Panc1 (cell line): Measurements from ENCODE around the gene PDGFRA. TPM values are rescaled to one million over a fixed set of nuclear protein-coding genes. Genes with fewer than 3 reads are reported as not detected.

Experiments
- ATAC-seq: fragments of 200-7000 bp; cut with Tn5 transposase; 2 replicates; pipeline ENCODE4 v1.9.1; 2020; ENCODE audit warnings: mild to moderate bottlenecking, moderate library complexity
- BruUV-seq: library from RNA; stranded (reverse); fragments of 400-500 nt; replicated peaks from 2 replicates; lab custom pipeline; 2021; lab: Mats Ljungman, UMichigan
- CTCF ChIA-PET: fragments of 300-600 bp; sonication (Branson Sonifier 250); formaldehyde crosslinking; loops from one replicate; lab custom pipeline; 2022; ENCODE audit warnings: antibody characterized with exemption; lab: Charles Lee
- POLR2A ChIA-PET: fragments of 300-600 bp; sonication (Branson Sonifier 250); formaldehyde crosslinking; loops from one replicate; lab custom pipeline; 2022; ENCODE audit warnings: antibody characterized with exemption; lab: Charles Lee
- DNase-seq: peaks from one replicate; pipeline ENCODE4 v3.0.0-alpha.2; 2010; ENCODE audit warnings: low read depth, low spot score
- H3K27ac ChIP-seq: 2 replicates; pipeline ENCODE4 v1.5.1; 2011; ENCODE audit warnings: mild to moderate bottlenecking, low read length, inconsistent platforms
- H3K27me3 ChIP-seq: fragments of 200-500 bp; sonication (Bioruptor generic); 2 replicates; pipeline ENCODE4 v1.6.0; 2014; ENCODE audit warnings: low read length, inconsistent platforms; ENCODE audit not compliant: control insufficient read depth, insufficient read depth
- H3K36me3 ChIP-seq: fragments of 200-500 bp; sonication (Bioruptor generic); 2 replicates; pipeline ENCODE4 v1.5.1; 2014; ENCODE audit warnings: inconsistent platforms, mild to moderate bottlenecking, low read length, moderate library complexity; ENCODE audit not compliant: control insufficient read depth, insufficient read depth
- H3K4me1 ChIP-seq: 2 replicates; pipeline ENCODE4 v1.5.1; 2011; ENCODE audit warnings: inconsistent platforms, mild to moderate bottlenecking, low read length, moderate library complexity; ENCODE audit not compliant: control insufficient read depth, insufficient read depth
- H3K4me3 ChIP-seq, 2 experiments: 2 replicates each; pipeline ENCODE4 v1.5.1; 2011 to 2012; ENCODE audit warnings: low read depth in 2 of 2, low read length in 2 of 2, mild to moderate bottlenecking in 2 of 2, inconsistent platforms in 1 of 2, moderate library complexity in 1 of 2
- H3K9me3 ChIP-seq: fragments of 200-500 bp; sonication (Bioruptor generic); 2 replicates; pipeline ENCODE4 v1.5.1; 2014; ENCODE audit warnings: low read depth, mild to moderate bottlenecking, inconsistent platforms, low read length, moderate library complexity; ENCODE audit not compliant: control insufficient read depth, insufficient read depth
- POLR2AphosphoS5 ChIP-seq: IDR thresholded peaks from 2 replicates; pipeline ENCODE4 v1.6.1; 2012; ENCODE audit warnings: mild to moderate bottlenecking, low read depth, low read length, moderate library complexity
- SIN3A ChIP-seq: IDR thresholded peaks from 2 replicates; pipeline ENCODE4 v1.6.1; 2012; ENCODE audit warnings: low read depth, mild to moderate bottlenecking, low read length, moderate library complexity, borderline replicate concordance; ENCODE audit not compliant: insufficient read depth
- TCF7L2 ChIP-seq: IDR thresholded peaks from 2 replicates; pipeline ENCODE4 v1.6.1; 2011; ENCODE audit warnings: mild to moderate bottlenecking, low read depth, low read length, inconsistent platforms
- in situ Hi-C: cut with HindIII; loops from 2 replicates; pipeline ENCODE4 v1.10.0; 2016; ENCODE audit warnings: low sequenced_read_pairs, low pct_unique_long_range_greater_than_20kb
- intact Hi-C: fragments of 100-400 bp; cut with micrococcal nuclease; formaldehyde crosslinking; loops from one replicate; pipeline ENCODE4 v1.10.0; 2022; ENCODE audit not compliant: unreplicated experiment
- total RNA-seq: library from RNA; stranded (reverse); gene quantifications from one replicate; pipeline ENCODE4 v1.2.1, GENCODE V29; 2021; ENCODE audit not compliant: unreplicated experiment
- TF ChIP-seq, protein P1 (sequence below): fragments of 450-650 bp; IDR thresholded peaks from 2 replicates; pipeline ENCODE4 v1.5.1; 2017; ENCODE audit warnings: mild to moderate bottlenecking
- TF ChIP-seq, protein P2 (sequence below), 2 experiments: IDR thresholded peaks; 2 replicates each; pipeline ENCODE4 v1.6.1; 2011 to 2012; ENCODE audit warnings: low read depth in 2 of 2, control low read depth in 1 of 2, low read length in 1 of 2, mild to moderate bottlenecking in 1 of 2, moderate library complexity in 1 of 2; ENCODE audit not compliant: insufficient read depth in 1 of 2

PDGFRA gene
- total RNA-seq, 1 experiment from 2014 or later = 0.15 TPM

DNA sequence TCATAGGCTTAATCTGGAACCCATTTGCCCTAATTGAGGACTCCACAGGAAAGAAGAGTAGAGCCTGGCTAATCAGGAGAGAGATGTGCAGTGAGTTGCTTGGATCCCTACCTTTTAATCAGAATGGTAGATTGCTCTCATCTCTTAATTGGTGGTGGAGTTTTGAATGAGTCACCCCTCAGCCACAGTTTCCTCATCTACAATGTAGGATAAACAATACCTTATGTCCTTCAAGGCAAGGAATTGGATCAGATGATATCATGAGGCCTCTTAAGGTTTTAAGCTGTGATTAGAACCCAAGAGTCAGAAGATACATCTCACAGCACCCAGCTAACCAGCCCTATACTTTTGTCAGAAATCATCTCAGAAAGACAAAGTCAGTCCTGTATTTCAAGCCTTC is 39.1 kb downstream of the PDGFRA start:
- CTCF ChIA-PET = no interaction called here
- BruUV-seq = no TSS peak
- ATAC-seq (no peak), DNase-seq (no peak)
- no peak overlapping the region for H3K27ac ChIP-seq
- H3K4me1 ChIP-seq = no peaks in the 10 kb centered on the region
- intact Hi-C loops = no loop called here
- H3K36me3 ChIP-seq = no peaks in the 10 kb centered on the region
- POLR2A ChIA-PET = no interaction called here
- no peaks in the 10 kb centered on the region; the same call in 1 of the 2 replicates for H3K27me3 ChIP-seq
- H3K4me3 ChIP-seq = no peak overlapping the region
- TF ChIP-seq, protein P1, sequence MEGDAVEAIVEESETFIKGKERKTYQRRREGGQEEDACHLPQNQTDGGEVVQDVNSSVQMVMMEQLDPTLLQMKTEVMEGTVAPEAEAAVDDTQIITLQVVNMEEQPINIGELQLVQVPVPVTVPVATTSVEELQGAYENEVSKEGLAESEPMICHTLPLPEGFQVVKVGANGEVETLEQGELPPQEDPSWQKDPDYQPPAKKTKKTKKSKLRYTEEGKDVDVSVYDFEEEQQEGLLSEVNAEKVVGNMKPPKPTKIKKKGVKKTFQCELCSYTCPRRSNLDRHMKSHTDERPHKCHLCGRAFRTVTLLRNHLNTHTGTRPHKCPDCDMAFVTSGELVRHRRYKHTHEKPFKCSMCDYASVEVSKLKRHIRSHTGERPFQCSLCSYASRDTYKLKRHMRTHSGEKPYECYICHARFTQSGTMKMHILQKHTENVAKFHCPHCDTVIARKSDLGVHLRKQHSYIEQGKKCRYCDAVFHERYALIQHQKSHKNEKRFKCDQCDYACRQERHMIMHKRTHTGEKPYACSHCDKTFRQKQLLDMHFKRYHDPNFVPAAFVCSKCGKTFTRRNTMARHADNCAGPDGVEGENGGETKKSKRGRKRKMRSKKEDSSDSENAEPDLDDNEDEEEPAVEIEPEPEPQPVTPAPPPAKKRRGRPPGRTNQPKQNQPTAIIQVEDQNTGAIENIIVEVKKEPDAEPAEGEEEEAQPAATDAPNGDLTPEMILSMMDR = no peak
- TF ChIP-seq SIN3A (no peak), POLR2AphosphoS5 (no peak), TCF7L2 (no peak)
- TF ChIP-seq, protein P2, sequence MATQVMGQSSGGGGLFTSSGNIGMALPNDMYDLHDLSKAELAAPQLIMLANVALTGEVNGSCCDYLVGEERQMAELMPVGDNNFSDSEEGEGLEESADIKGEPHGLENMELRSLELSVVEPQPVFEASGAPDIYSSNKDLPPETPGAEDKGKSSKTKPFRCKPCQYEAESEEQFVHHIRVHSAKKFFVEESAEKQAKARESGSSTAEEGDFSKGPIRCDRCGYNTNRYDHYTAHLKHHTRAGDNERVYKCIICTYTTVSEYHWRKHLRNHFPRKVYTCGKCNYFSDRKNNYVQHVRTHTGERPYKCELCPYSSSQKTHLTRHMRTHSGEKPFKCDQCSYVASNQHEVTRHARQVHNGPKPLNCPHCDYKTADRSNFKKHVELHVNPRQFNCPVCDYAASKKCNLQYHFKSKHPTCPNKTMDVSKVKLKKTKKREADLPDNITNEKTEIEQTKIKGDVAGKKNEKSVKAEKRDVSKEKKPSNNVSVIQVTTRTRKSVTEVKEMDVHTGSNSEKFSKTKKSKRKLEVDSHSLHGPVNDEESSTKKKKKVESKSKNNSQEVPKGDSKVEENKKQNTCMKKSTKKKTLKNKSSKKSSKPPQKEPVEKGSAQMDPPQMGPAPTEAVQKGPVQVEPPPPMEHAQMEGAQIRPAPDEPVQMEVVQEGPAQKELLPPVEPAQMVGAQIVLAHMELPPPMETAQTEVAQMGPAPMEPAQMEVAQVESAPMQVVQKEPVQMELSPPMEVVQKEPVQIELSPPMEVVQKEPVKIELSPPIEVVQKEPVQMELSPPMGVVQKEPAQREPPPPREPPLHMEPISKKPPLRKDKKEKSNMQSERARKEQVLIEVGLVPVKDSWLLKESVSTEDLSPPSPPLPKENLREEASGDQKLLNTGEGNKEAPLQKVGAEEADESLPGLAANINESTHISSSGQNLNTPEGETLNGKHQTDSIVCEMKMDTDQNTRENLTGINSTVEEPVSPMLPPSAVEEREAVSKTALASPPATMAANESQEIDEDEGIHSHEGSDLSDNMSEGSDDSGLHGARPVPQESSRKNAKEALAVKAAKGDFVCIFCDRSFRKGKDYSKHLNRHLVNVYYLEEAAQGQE (IDR thresholded peaks at IDR 0.05; ENCODE audit: insufficient read depth in 1 of 2, low read depth in 2 of 2, low read length in 1 of 2) = no peak
- H3K9me3 ChIP-seq = no peaks in the 10 kb centered on the region
- in situ Hi-C loops = no loop called here

DNA sequence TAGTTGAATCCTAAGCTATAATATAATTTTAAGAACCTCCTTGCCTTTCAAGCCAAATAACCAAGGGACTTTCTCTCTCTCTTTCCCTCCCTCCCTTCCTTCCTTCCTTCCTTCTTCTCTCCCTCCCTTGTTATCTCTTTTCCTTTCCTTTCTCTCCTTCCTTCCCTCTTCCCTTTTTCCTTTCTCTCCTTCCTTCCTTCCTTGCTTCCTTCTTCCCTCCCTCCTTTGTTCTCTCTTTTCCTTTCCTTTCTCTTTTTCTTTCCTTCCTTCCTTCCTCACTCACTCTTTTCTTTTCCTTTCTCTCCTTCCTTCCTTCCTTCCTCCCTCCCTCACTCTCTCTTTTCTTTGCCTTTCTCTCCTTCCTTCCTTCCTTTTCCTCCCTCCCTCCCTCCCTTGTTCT is 42.4 kb downstream of the PDGFRA start:
- in situ Hi-C loops = no loop called here
- no peaks in the 10 kb centered on the region for H3K9me3 ChIP-seq
- intact Hi-C loops = no loop called here
- no peak overlapping the region for H3K27ac ChIP-seq
- CTCF ChIA-PET = no interaction called here
- DNase-seq (no peak), ATAC-seq (no peak)
- TF ChIP-seq SIN3A (no peak), TCF7L2 (no peak), POLR2AphosphoS5 (no peak)
- TF ChIP-seq, protein P1 = no peak
- TF ChIP-seq, protein P2 (IDR thresholded peaks at IDR 0.05; ENCODE audit: insufficient read depth in 1 of 2, low read depth in 2 of 2, low read length in 1 of 2) = no peak
- H3K4me1 ChIP-seq = no peaks in the 10 kb centered on the region
- no peaks in the 10 kb centered on the region; the same call in 1 of the 2 replicates for H3K27me3 ChIP-seq
- POLR2A ChIA-PET = no interaction called here
- BruUV-seq = no TSS peak
- no peaks in the 10 kb centered on the region for H3K36me3 ChIP-seq
- H3K4me3 ChIP-seq = no peak overlapping the region
